ENCODE data around the gene CDK2.
"Not testable (repeated sequence)": the region's sequence is repeated elsewhere in the genome, so short reads cannot be mapped to it uniquely, and the experiment has no call there.

CDK2 gene

DNA sequence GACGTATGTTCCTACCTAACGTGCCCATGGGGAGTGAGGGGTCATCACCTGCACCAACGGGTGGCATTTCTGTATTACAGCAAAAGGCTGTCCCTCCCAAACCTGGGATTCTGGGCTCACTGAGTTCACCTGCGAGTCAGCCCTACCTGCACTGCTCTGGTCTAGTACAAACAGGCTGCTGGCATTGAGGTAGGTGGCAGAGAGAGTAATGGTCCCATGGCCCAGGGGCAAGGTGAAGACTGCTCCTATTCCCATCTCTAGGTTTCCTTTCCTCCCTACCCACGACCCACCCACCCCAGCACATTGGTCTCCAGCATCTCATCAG is 30.9 kb downstream of the CDK2 start:
- H3K27ac ChIP-seq (ENCODE audit: low read length): no peak overlapping the region
- H3K4me2 ChIP-seq (ENCODE audit: insufficient read depth, low read length): no peak overlapping the region
- no peaks in the 10 kb centered on the region for H3K4me1 ChIP-seq (ENCODE audit: insufficient read depth, low read length)
- H3K36me3 ChIP-seq (ENCODE audit: insufficient read depth, low read length): peaks cover 16% of the 10 kb centered on the region
- no peaks in the 10 kb centered on the region for H4K20me1 ChIP-seq (ENCODE audit: insufficient read depth, low read length)
- H2AFZ ChIP-seq (ENCODE audit: low read depth, low read length): no peak overlapping the region
- no peaks in the 10 kb centered on the region for H3K27me3 ChIP-seq (ENCODE audit: insufficient read depth, low read length, poor library complexity)
- TF ChIP-seq CTCF (IDR thresholded peaks at IDR 0.05; ENCODE audit: borderline replicate concordance, extremely low read depth, low read length, poor library complexity, severe bottlenecking) (no peak), EZH2 (IDR thresholded peaks at IDR 0.05; ENCODE audit: borderline replicate concordance, low read depth, low read length, severe bottlenecking) (no peak)
- DNase-seq (no peak), ATAC-seq (ENCODE audit: insufficient read depth, low read depth) (no peak)
- H3K9ac ChIP-seq (ENCODE audit: low read depth, low read length): no peak overlapping the region
- H3K4me3 ChIP-seq (ENCODE audit: low read depth in 1 of 2, low read length in 2 of 2): no peak overlapping the region
- no peaks in the 10 kb centered on the region for H3K9me3 ChIP-seq (ENCODE audit: insufficient read depth, low read length, severe bottlenecking)
- H3K79me2 ChIP-seq (ENCODE audit: insufficient read depth, low read length): no peaks in the 10 kb centered on the region

- not testable (repeated sequence) for H3K27me3 ChIP-seq (ENCODE audit: insufficient read depth, low read length, poor library complexity); H3K9me3 ChIP-seq (ENCODE audit: insufficient read depth, low read length, severe bottlenecking); H4K20me1 ChIP-seq (ENCODE audit: insufficient read depth, low read length); H3K36me3 ChIP-seq (ENCODE audit: insufficient read depth, low read length); H3K4me1 ChIP-seq (ENCODE audit: insufficient read depth, low read length); H3K9ac ChIP-seq (ENCODE audit: low read depth, low read length); H3K79me2 ChIP-seq (ENCODE audit: insufficient read depth, low read length); H3K4me3 ChIP-seq (ENCODE audit: low read depth in 1 of 2, low read length in 2 of 2); H3K4me2 ChIP-seq (ENCODE audit: insufficient read depth, low read length); H3K27ac ChIP-seq (ENCODE audit: low read length)
- peak overlapping the region; percentile 49; the same call in 1 of the 2 replicates for H2AFZ ChIP-seq (ENCODE audit: low read depth, low read length)
- ATAC-seq (ENCODE audit: insufficient read depth, low read depth) (0 out of 3 replicates have a peak, but pooled peaks have one; percentile 21), DNase-seq (peak; percentile 66)
Measured at GRCh38 chr12:55999522-55999921, 32.9 kb downstream of the CDK2 start.

- H3K9ac ChIP-seq (ENCODE audit: low read depth, low read length); ATAC-seq (ENCODE audit: insufficient read depth, low read depth); H3K36me3 ChIP-seq (ENCODE audit: insufficient read depth, low read length); H2AFZ ChIP-seq (ENCODE audit: low read depth, low read length); H3K27ac ChIP-seq (ENCODE audit: low read length); H3K9me3 ChIP-seq (ENCODE audit: insufficient read depth, low read length, severe bottlenecking); DNase-seq; H3K79me2 ChIP-seq (ENCODE audit: insufficient read depth, low read length); H3K4me3 ChIP-seq (ENCODE audit: low read depth in 1 of 2, low read length in 2 of 2); H4K20me1 ChIP-seq (ENCODE audit: insufficient read depth, low read length); H3K27me3 ChIP-seq (ENCODE audit: insufficient read depth, low read length, poor library complexity); H3K4me1 ChIP-seq (ENCODE audit: insufficient read depth, low read length); H3K4me2 ChIP-seq (ENCODE audit: insufficient read depth, low read length): not testable (repeated sequence)
- TF ChIP-seq CTCF (IDR thresholded peaks at IDR 0.05; ENCODE audit: borderline replicate concordance, extremely low read depth, low read length, poor library complexity, severe bottlenecking): peak; percentile 6
Measured at GRCh38 chr12:55999999-56000540, 33.4 kb downstream of the CDK2 start.

DNA sequence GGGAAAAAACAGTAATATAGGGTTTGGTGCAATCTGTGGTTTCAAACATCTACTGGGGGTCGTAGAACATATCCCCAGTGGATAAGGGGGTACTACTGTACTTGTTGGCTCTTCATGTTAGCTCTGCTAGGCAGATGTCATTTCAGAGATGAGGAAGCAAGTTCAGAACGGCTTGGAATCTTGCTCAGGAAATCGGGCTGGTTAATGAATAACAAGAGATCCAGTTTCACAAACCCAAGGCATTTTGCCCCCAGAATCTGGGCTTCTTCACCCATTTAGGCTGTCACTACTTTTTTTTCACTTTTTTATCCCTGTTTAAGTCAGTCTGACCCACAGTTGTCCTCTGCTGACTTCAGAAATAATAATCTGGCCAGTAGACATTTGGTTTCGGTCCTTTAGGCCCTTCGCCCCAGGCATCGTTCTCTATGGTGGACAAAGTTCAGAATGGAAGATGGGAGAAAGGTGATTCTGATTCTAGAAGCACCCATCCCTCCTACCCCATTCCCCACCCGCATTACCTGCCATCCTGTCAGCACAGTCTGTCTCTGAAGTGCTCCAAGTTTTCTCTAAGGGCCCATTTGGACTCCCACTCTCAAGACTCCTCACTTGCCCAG is 35.0 kb downstream of the CDK2 start:
- no peak overlapping the region for H3K4me2 ChIP-seq (ENCODE audit: insufficient read depth, low read length)
- DNase-seq (no peak), ATAC-seq (ENCODE audit: insufficient read depth, low read depth) (no peak)
- no peaks in the 10 kb centered on the region for H3K36me3 ChIP-seq (ENCODE audit: insufficient read depth, low read length)
- no peak overlapping the region for H2AFZ ChIP-seq (ENCODE audit: low read depth, low read length)
- H3K27me3 ChIP-seq (ENCODE audit: insufficient read depth, low read length, poor library complexity): no peaks in the 10 kb centered on the region
- no peak overlapping the region for H3K27ac ChIP-seq (ENCODE audit: low read length)
- no peaks in the 10 kb centered on the region for H3K9me3 ChIP-seq (ENCODE audit: insufficient read depth, low read length, severe bottlenecking)
- H3K9ac ChIP-seq (ENCODE audit: low read depth, low read length): no peak overlapping the region
- no peaks in the 10 kb centered on the region for H4K20me1 ChIP-seq (ENCODE audit: insufficient read depth, low read length)
- H3K4me1 ChIP-seq (ENCODE audit: insufficient read depth, low read length): no peaks in the 10 kb centered on the region
- no peak overlapping the region for H3K4me3 ChIP-seq (ENCODE audit: low read depth in 1 of 2, low read length in 2 of 2)
- no peaks in the 10 kb centered on the region for H3K79me2 ChIP-seq (ENCODE audit: insufficient read depth, low read length)
- TF ChIP-seq EZH2 (IDR thresholded peaks at IDR 0.05; ENCODE audit: borderline replicate concordance, low read depth, low read length, severe bottlenecking) (no peak), CTCF (IDR thresholded peaks at IDR 0.05; ENCODE audit: borderline replicate concordance, extremely low read depth, low read length, poor library complexity, severe bottlenecking) (no peak)

- not testable (repeated sequence) for H3K9me3 ChIP-seq (ENCODE audit: insufficient read depth, low read length, severe bottlenecking); H3K36me3 ChIP-seq (ENCODE audit: insufficient read depth, low read length); H3K79me2 ChIP-seq (ENCODE audit: insufficient read depth, low read length); H3K9ac ChIP-seq (ENCODE audit: low read depth, low read length); H3K27me3 ChIP-seq (ENCODE audit: insufficient read depth, low read length, poor library complexity); H3K4me1 ChIP-seq (ENCODE audit: insufficient read depth, low read length); H4K20me1 ChIP-seq (ENCODE audit: insufficient read depth, low read length); H2AFZ ChIP-seq (ENCODE audit: low read depth, low read length); ATAC-seq (ENCODE audit: insufficient read depth, low read depth); H3K4me3 ChIP-seq (ENCODE audit: low read depth in 1 of 2, low read length in 2 of 2); H3K4me2 ChIP-seq (ENCODE audit: insufficient read depth, low read length); H3K27ac ChIP-seq (ENCODE audit: low read length); DNase-seq
Measured at GRCh38 chr12:56003376-56003775, 36.7 kb downstream of the CDK2 start.

All from DND-41 (cell line).